Mesenchymal stem cell (in vitro differentiated cells and primary cell): Measurements from ENCODE around the gene PHC2.

Source experiments
- DNase-seq: peaks from one replicate; pipeline ENCODE4 v3.0.0-alpha.2; 2013
- H2AFZ ChIP-seq: one replicate; pipeline ENCODE4 v1.6.1; 2013; ENCODE audit warnings: low read depth, mild to moderate bottlenecking, control low read depth, inconsistent platforms, low read length, moderate library complexity
- H2AK5ac ChIP-seq: 2 replicates; pipeline ENCODE4 v1.6.1; 2013; ENCODE audit warnings: low read length, moderate library complexity, mild to moderate bottlenecking, inconsistent platforms; ENCODE audit not compliant: severe bottlenecking
- H2BK120ac ChIP-seq: one replicate; pipeline ENCODE4 v1.6.1; 2013; ENCODE audit warnings: low read depth, mild to moderate bottlenecking, inconsistent platforms, low read length, moderate library complexity
- H2BK12ac ChIP-seq, 2 experiments: one replicate each; pipeline ENCODE4 v1.6.1; 2013; ENCODE audit warnings: inconsistent platforms in 2 of 2, low read length in 2 of 2, mild to moderate bottlenecking in 2 of 2, moderate library complexity in 2 of 2, control low read depth in 1 of 2
- H2BK15ac ChIP-seq: one replicate; pipeline ENCODE4 v1.6.1; 2013; ENCODE audit warnings: mild to moderate bottlenecking, low read depth, inconsistent platforms; ENCODE audit not compliant: poor library complexity, severe bottlenecking
- H2BK5ac ChIP-seq: 2 replicates; pipeline ENCODE4 v1.6.1; 2013; ENCODE audit warnings: low read depth, mild to moderate bottlenecking, low read length, control low read depth, inconsistent platforms; ENCODE audit not compliant: poor library complexity, severe bottlenecking
- H3K14ac ChIP-seq, 2 experiments: one replicate each; pipeline ENCODE4 v1.6.1; 2013; ENCODE audit warnings: inconsistent platforms in 2 of 2, low read length in 2 of 2, control low read depth in 1 of 2, mild to moderate bottlenecking in 1 of 2, moderate library complexity in 1 of 2
- H3K18ac ChIP-seq, 2 experiments: one replicate each; pipeline ENCODE4 v1.6.1; 2013; ENCODE audit warnings: inconsistent platforms in 2 of 2, low read length in 2 of 2, control low read depth in 1 of 2, low read depth in 1 of 2, mild to moderate bottlenecking in 1 of 2
- H3K23ac ChIP-seq, 2 experiments: one replicate each; pipeline ENCODE4 v1.6.1; 2013; ENCODE audit warnings: inconsistent platforms in 2 of 2, low read length in 2 of 2, mild to moderate bottlenecking in 2 of 2, moderate library complexity in 2 of 2, control low read depth in 1 of 2
- H3K27ac ChIP-seq: 2 replicates; pipeline ENCODE4 v1.5.1; 2013; ENCODE audit warnings: mild to moderate bottlenecking, moderate library complexity, low read length, control low read depth, inconsistent platforms; ENCODE audit not compliant: poor library complexity, severe bottlenecking
- H3K27me3 ChIP-seq, 2 experiments: 2 replicates each; pipeline versions ENCODE4 v1.6.1 to v1.7.0; 2013; ENCODE audit warnings: low read length in 2 of 2, mild to moderate bottlenecking in 2 of 2, moderate library complexity in 2 of 2, control low read depth in 1 of 2, inconsistent platforms in 1 of 2; ENCODE audit not compliant: control insufficient read depth in 1 of 2, insufficient read depth in 1 of 2
- H3K36me3 ChIP-seq, 2 experiments: 2 replicates each; pipeline versions ENCODE4 v1.6.1 to v1.7.0; 2013; ENCODE audit warnings: low read length in 2 of 2, control low read depth in 1 of 2, inconsistent platforms in 1 of 2, low read depth in 1 of 2, mild to moderate bottlenecking in 1 of 2; ENCODE audit not compliant: insufficient read depth in 2 of 2, control insufficient read depth in 1 of 2
- H3K4ac ChIP-seq, 2 experiments: one replicate each; pipeline ENCODE4 v1.6.1; 2013; ENCODE audit warnings: inconsistent platforms in 2 of 2, low read length in 2 of 2, mild to moderate bottlenecking in 2 of 2, moderate library complexity in 2 of 2, control low read depth in 1 of 2, low read depth in 1 of 2
- H3K4me1 ChIP-seq: 2 replicates; pipeline ENCODE4 v1.6.1; 2013; ENCODE audit warnings: low read depth, low read length, control low read depth; ENCODE audit not compliant: control insufficient read depth, insufficient read depth
- H3K4me2 ChIP-seq: 2 replicates; pipeline ENCODE4 v1.6.1; 2013; ENCODE audit warnings: low read length, mild to moderate bottlenecking, inconsistent platforms; ENCODE audit not compliant: poor library complexity, severe bottlenecking
- H3K4me3 ChIP-seq, 2 experiments: 2 replicates each; pipeline versions ENCODE4 v1.5.1 to v1.7.0; 2013; ENCODE audit warnings: low read length in 2 of 2, mild to moderate bottlenecking in 2 of 2, control low read depth in 1 of 2, low read depth in 1 of 2; ENCODE audit not compliant: insufficient read depth in 1 of 2
- H3K79me1 ChIP-seq: replicated peaks from 2 replicates; pipeline ENCODE4 v1.6.1; 2013; ENCODE audit warnings: mild to moderate bottlenecking, control low read depth, low read length, inconsistent platforms; ENCODE audit not compliant: poor library complexity, severe bottlenecking
- H3K9ac ChIP-seq: 2 replicates; pipeline ENCODE4 v1.7.0; 2013; ENCODE audit warnings: mild to moderate bottlenecking, low read length, moderate library complexity
- H3K9me3 ChIP-seq: 2 replicates; pipeline ENCODE4 v1.7.0; 2013; ENCODE audit warnings: mild to moderate bottlenecking, low read length; ENCODE audit not compliant: control insufficient read depth
- H4K8ac ChIP-seq: one replicate; pipeline ENCODE4 v1.6.1; 2013; ENCODE audit warnings: inconsistent platforms, mild to moderate bottlenecking, low read length, moderate library complexity
- H4K91ac ChIP-seq: one replicate; pipeline ENCODE4 v1.6.1; 2013; ENCODE audit warnings: mild to moderate bottlenecking, low read length, inconsistent platforms
- WGBS: methylation state at CpG from one replicate; pipeline ENCODE4 v1.1.7; 2013; ENCODE audit warnings: mixed read lengths; 5-methylcytosine and 5-hydroxymethylcytosine counted together

Gene PHC2

GRCh38 chr1:33408093-33408436 lies 22.8 kb downstream of the PHC2 start:
- H3K14ac ChIP-seq = no peak overlapping the region
- no peak overlapping the region for H2AFZ ChIP-seq
- H3K4me1 ChIP-seq = no peaks in the 10 kb centered on the region
- no peak overlapping the region for H2AK5ac ChIP-seq
- no peak overlapping the region for H3K4me3 ChIP-seq
- H2BK12ac ChIP-seq = no peak overlapping the region
- H2BK120ac ChIP-seq = no peak overlapping the region
- H4K8ac ChIP-seq = no peak overlapping the region
- peaks cover 11% of the 10 kb centered on the region for H3K79me1 ChIP-seq
- no peak overlapping the region for H3K27ac ChIP-seq
- no peak for DNase-seq
- H3K36me3 ChIP-seq = peaks cover 0 to 13% of the 10 kb centered on the region in 2 experiments
- peak overlapping the region; percentile 25 for H3K9ac ChIP-seq
- peaks cover 8% of the 10 kb centered on the region for H3K9me3 ChIP-seq
- H4K91ac ChIP-seq = no peak overlapping the region
- no peak overlapping the region for H2BK15ac ChIP-seq
- no peaks in the 10 kb centered on the region for H3K27me3 ChIP-seq
- H3K4me2 ChIP-seq = no peak overlapping the region
- H3K4ac ChIP-seq = no peak overlapping the region
- H3K23ac ChIP-seq = no peak overlapping the region
- no CpG with 5 or more reads among the region's 2 CpGs for WGBS
- H2BK5ac ChIP-seq = no peak overlapping the region
- H3K18ac ChIP-seq = no peak overlapping the region

GRCh38 chr1:33407352-33408092 lies 23.4 kb downstream of the PHC2 start:
- no CpG with 5 or more reads among the region's 1 CpG for WGBS
- Histone ChIP-seq H3K4me3 (no peak overlapping the region), H2BK5ac (no peak overlapping the region), H3K9ac (peak overlapping the region; percentile 25), H2AK5ac (no peak overlapping the region), H3K23ac (no peak overlapping the region), H3K14ac (no peak overlapping the region), H3K79me1 (peaks cover 11% of the 10 kb centered on the region), H4K91ac (no peak overlapping the region), H2BK120ac (no peak overlapping the region), H4K8ac (no peak overlapping the region), H2BK15ac (no peak overlapping the region), H3K27ac (no peak overlapping the region), H3K18ac (no peak overlapping the region), H3K4ac (no peak overlapping the region), H3K4me1 (no peaks in the 10 kb centered on the region), H2AFZ (no peak overlapping the region), H2BK12ac (no peak overlapping the region), H3K36me3 (peaks cover 0 to 13% of the 10 kb centered on the region in 2 experiments), H3K27me3 (no peaks in the 10 kb centered on the region), H3K4me2 (no peak overlapping the region), H3K9me3 (peaks cover 8% of the 10 kb centered on the region)
- no peak for DNase-seq

- Histone ChIP-seq H3K14ac (no peak overlapping the region), H3K23ac (no peak overlapping the region), H2BK120ac (no peak overlapping the region), H2BK12ac (no peak overlapping the region), H2AFZ (no peak overlapping the region), H3K79me1 (peaks cover 17% of the 10 kb centered on the region), H4K8ac (no peak overlapping the region), H3K9ac (no peak overlapping the region), H3K4me1 (no peaks in the 10 kb centered on the region), H2BK5ac (no peak overlapping the region), H3K9me3 (peaks cover 8% of the 10 kb centered on the region), H3K27ac (no peak overlapping the region), H3K4me3 (no peak overlapping the region), H2BK15ac (no peak overlapping the region), H3K18ac (no peak overlapping the region), H2AK5ac (no peak overlapping the region), H3K4ac (no peak overlapping the region), H3K27me3 (no peaks in the 10 kb centered on the region), H3K36me3 (peaks cover 7 to 29% of the 10 kb centered on the region in 2 experiments), H3K4me2 (no peak overlapping the region), H4K91ac (no peak overlapping the region)
- no peak for DNase-seq
- no CpG with 5 or more reads among the region's 1 CpG for WGBS
These were observed 28.7 kb downstream of the PHC2 start for GRCh38 chr1:33402206-33402605.

- no peak overlapping the region for H3K4me2 ChIP-seq
- H3K4me1 ChIP-seq = no peaks in the 10 kb centered on the region
- H3K9ac ChIP-seq = no peak overlapping the region
- no peak overlapping the region for H2AK5ac ChIP-seq
- no peak overlapping the region for H3K14ac ChIP-seq
- no peak overlapping the region for H2BK15ac ChIP-seq
- H3K36me3 ChIP-seq = peaks cover 7 to 30% of the 10 kb centered on the region in 2 experiments
- peaks cover 22% of the 10 kb centered on the region for H3K79me1 ChIP-seq
- no peak overlapping the region for H2BK5ac ChIP-seq
- DNase-seq = no peak
- WGBS = no CpG with 5 or more reads among the region's 3 CpGs
- H2BK12ac ChIP-seq = no peak overlapping the region
- no peak overlapping the region for H3K4me3 ChIP-seq
- no peak overlapping the region for H3K27ac ChIP-seq
- H3K23ac ChIP-seq = no peak overlapping the region
- H3K4ac ChIP-seq = no peak overlapping the region
- no peak overlapping the region for H3K18ac ChIP-seq
- H2BK120ac ChIP-seq = no peak overlapping the region
- H4K91ac ChIP-seq = no peak overlapping the region
- peaks cover 3% of the 10 kb centered on the region for H3K9me3 ChIP-seq
- H4K8ac ChIP-seq = no peak overlapping the region
- no peaks in the 10 kb centered on the region for H3K27me3 ChIP-seq
- no peak overlapping the region for H2AFZ ChIP-seq
These were observed 29.4 kb downstream of the PHC2 start for GRCh38 chr1:33401471-33401870.
